ENCODE data around the gene PRXL2C. TPM values are rescaled to one million over a fixed set of nuclear protein-coding genes. Genes with fewer than 3 reads are reported as not detected.
"Not testable (repeated sequence)": the region's sequence is repeated elsewhere in the genome, so short reads cannot be mapped to it uniquely, and the experiment has no call there.

The PRXL2C gene
- total RNA-seq, 1 donor from 2014 or later: 24.5 TPM

DNA sequence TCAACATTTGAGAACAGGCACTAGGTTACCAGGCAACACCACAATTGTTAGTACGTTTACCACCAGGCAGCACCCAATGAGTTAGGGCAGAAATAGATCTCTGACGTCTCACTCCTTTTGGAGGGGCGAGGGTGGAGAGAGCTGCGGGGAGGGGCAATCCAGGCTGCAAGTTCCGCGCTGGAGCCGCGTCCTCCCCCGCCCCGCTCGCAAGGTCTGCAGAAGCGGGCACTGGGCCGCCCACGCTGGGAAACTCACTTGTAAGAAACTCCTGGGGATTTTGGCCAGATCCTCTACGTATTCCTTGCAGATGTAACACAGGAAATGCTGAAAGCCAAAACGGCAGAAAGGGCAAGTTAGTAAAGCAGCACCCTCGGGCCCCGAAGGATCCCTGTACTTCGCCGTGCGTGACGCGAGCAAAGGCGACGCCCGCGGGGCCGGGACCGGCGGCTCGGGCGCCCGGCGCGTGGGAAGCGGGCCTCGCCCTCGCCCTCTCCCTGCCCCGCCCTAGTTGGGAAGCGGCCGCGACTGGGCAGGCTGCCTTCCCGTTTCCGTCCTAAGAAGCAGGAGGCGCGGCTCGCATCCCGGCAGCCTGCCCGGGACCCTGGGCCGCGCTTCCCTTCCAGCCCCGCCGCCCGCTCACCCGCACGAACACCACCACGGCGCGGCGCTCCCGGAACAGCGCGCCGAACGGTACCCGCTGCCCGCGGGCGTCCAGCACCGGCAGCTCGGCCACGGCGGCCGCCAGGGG is 493 bp downstream of the PRXL2C start:
- intact Hi-C loops (cut with micrococcal nuclease): no loop called here
- ATAC-seq (peak; percentile 93), DNase-seq (peak; percentile 93)

DNA sequence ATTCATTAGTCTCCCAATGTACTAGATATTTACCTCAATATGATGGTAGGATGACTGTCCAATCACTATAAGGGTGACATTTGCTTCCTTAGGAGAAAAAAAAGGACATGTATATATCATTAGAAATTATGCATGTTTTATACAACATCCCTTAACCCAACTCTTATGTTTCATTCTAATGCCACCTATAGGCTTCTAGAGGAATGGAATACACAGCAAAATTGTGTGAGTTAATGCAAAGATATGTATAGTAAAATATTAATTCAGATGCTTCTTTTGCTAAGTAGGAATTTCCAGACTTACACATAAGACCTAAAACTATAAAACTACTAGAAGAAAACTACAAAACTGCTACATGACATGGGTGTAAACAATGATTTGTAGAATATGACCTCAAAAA is 3.5 kb downstream of the PRXL2C start:
- ATAC-seq: no peak
- DNase-seq: no peak
- intact Hi-C loops (cut with micrococcal nuclease): no loop called here

DNA sequence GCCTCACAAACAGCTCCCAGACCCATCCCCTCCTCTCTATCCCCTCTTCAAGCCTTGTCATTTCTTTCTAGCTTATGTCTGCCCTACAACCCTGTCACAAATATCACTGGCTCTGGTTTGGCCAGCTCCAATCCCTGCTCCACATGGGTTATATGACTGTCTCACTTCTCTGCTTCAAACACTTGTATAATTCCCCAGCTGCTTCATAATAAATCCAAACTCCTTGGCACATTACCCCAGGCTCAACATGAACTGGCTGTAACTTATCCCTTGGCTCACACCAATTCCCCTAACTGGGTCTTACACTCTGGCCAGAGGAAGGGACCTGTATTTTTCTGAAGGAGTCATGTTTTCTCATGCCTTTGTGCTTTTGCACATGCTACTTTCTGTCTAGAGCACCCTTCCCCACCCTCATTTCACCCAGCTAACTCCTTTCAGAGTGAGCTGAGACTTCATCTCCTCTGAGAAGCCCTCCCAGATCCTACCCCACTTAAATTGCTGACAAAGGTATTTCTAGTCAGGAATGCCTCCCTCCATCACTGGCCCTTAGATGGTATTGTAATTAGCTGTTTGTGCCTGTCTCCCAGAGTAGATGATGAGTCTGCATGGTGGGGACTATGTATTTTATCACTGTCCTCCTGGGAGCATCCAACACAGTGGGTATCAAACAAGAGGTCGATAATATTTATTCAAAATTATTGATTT is 5.3 kb downstream of the PRXL2C start:
- intact Hi-C loops (cut with micrococcal nuclease): no loop called here
- DNase-seq (no peak), ATAC-seq (no peak)

DNA sequence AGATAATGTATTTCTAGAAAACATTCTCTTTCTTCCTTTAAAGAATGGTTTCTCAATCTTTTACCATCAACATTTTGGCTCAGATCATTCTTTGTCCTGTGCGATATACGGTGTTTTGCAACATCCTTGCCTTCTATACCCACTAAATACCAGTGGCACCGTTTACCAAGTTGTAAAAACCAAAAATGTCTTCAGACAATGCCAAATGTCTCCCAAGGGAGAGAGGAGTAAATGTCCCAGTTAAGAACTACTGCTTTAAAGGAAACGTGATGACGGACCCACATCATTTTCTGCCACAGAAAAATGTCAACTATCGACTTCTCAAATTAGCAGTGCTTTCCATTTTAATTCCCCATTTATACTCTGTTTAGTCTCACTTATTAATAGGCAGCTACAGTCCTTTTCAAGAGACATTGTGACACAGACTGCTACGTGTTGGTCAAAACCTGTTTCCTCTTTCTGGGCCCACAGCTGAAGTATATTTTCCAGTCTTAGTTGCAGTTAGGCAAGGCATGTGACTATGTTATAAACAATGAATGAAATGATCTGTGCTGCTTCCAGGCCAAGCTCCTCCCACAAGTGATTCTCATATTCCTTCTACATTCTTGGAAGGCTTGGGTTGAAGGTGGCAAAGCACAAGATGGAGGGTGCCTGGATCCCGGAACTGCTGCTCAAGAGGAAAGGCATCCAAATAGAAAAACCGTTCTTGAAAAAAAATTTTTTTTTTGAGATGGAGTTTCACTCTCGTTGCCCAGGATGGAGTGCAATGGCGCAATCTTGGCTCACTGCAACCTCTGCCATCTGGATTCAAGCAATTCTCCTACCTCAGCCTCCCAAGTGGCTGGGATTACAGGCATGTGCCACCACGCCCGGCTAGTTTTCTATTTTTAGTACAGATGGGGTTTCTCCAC is 8.8 kb downstream of the PRXL2C start:
- intact Hi-C loops (cut with micrococcal nuclease): no loop called here
- ATAC-seq: peak; percentile 40
- DNase-seq: no peak

DNA sequence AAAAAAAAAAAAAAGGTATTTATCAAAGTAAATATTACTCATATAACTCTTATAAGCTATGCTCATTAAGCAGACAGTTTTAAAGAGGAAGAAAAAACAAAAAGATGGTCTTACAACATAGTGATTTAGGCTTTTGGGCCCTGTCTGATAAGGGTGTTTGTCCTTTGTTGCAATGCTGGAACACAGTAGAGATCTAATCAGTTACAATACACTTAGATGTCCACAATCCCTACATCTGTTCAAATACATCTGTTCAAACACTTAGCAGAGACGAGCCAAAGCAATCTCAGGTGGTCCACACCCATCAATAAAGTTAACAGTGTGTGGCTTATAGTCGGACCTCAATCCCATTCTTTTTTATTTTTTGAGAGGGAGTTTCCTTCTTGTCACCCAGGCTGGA is 11.0 kb downstream of the PRXL2C start:
- intact Hi-C loops (cut with micrococcal nuclease): no loop called here
- ATAC-seq: no peak
- DNase-seq: no peak

DNA sequence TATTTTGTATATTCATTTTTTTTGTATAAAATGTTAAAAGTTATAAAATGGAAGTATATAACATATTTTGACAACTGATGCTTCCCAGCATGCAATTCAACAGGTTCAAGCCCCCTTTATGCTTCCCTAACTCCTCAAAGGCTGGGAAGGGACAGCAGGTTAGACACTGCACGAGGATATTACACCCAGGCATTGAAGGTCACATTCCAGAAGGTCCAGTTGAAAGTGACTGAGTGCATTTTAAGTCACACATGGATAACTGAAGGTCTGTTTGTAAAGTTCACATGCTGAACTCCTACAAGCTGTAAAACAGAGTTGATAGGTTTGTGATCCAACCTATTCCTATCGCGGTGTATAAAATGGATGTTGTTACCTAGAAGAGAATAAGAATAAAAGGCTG is 13.6 kb downstream of the PRXL2C start:
- peak; percentile 64 for ATAC-seq
- intact Hi-C loops (cut with micrococcal nuclease): no loop called here
- DNase-seq: no peak

DNA sequence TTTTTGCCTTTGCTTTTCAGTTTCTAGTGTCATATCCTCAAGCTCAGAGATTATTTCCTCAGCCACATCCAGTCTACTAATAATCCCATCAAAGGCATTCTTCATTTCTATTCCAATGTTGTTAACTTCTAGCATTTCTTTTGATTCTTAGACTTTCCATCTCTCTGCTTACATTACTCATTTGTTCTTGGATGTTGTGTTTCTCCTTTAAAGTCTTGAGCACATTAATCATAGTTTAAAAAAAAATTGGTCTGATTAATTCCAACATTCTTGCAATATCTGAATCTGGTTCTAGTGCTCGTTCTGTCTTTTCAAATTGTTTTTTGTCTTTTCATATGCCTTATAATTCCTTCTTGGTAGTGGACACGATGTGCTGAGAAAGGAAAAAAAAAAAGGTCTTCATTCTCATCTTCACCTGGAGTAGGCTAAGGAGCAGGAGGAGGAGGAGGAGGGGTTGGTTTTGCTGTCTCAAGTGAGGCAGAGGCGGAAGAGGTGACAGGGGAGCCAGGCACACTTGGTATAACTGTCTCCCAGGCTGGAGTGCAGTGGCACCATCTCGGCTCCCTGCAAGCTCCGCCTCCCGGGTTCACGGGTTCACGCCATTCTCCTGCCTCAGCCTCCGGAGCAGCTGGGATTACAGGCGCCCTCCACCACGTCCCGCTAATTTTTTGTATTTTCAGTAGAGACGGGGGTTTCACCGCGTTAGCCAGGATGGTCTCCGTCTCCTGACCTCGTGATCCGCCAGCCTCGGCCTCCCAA is 16.3 kb downstream of the PRXL2C start:
- DNase-seq: no peak
- no peak for ATAC-seq
- intact Hi-C loops (cut with micrococcal nuclease): no loop called here

DNA sequence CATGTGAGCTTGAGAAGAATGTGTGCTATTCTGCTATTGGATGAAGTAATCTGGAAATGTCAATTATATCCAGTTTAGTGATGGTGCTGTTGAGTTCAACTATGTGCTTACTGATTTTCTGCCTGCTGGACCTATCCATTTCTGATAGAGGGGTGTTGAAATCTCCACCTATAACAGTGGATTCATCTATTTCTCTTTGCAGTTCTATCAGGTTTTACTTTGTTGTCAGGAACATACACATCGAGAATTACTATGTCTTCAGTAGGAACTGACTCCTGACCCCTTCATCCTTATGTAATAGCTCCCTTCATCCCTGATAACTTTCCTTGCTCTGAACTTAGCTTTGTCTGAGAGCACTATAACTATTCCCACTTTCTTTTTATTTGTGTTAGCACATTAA is 18.7 kb downstream of the PRXL2C start:
- intact Hi-C loops (cut with micrococcal nuclease): no loop called here
- no peak for DNase-seq
- no peak for ATAC-seq

DNA sequence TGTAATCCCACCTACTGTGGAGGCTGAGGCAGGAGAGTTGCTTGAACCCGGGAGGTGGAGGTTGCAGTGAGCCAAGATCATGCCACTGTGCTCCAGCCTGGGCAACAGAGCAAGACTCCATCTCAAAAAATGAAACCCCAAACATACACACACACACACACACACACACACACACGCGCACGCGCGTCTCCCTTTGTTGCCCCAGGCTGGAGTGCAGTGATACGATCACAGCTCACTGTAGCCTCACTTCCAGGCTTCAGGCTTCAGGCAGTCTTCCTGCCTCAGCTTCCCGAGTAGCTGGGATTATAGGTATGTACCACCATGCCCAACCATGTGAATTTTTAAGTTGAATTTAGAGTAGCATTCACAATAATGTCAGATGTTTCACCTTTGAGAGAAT is 21.5 kb downstream of the PRXL2C start:
- DNase-seq; intact Hi-C loops (cut with micrococcal nuclease); ATAC-seq: not testable (repeated sequence)

DNA sequence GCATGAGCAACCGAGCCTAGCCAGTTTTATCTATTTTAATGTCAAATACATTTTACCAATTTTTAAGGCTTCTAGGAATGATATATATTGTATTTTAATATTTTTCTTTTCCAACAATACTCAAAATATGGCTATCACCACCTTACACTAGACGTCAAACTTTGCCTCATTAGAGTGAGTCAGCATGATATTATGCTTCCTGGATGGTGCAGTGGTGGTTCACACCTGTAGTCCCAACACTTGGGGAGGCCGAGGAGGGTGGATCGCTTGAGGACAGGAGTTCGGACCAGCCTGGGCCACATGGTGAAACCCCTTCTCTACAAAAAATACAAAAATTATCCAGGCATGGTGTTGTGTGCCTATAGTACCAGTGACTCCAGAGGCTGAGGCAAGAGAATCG is 28.2 kb downstream of the PRXL2C start:
- DNase-seq (no peak), ATAC-seq (no peak)
- intact Hi-C loops (cut with micrococcal nuclease): no loop called here

DNA sequence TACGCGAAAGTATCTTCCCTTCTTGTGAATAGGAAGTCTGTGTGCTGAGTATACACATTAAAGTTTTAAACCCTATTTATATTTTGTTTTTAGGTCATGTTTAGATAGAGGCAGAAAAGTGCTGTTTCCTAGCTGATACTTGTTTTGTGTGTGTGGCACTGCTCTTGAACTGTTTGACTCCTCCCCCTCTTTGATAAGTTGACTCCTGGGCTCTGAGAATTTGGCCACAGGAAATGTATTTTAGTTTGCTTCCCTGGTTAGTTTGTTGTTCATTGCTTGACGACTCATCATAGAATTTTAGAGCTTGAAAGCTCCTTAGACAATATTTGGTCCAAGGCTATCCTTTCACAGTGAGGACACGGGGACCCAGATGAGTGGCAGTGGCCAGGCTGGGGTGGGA is 33.5 kb downstream of the PRXL2C start:
- no peak for DNase-seq
- no peak for ATAC-seq
- intact Hi-C loops (cut with micrococcal nuclease): no loop called here

DNA sequence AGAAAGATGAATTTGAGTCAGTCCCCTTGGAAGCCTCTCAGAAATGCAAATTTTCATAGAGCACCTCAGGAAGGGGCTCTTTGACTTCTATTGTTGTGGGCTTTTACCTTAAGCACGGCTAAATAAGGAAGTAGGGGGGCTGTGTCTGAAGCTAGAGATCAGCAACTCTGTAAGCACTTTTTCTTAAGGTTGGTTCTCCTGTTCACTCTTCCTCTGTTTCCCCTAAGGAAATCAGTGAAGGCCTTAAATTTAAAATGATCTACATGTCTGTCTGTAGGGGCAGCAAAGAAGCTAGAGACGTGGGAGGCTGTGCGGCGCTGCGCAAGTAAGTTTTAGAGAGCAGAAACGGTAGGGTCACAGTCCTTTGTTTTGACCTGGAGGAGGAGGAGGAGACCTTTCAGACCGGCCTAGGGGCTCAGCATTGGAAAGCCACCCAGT is 34.3 kb downstream of the PRXL2C start:
- DNase-seq (no peak), ATAC-seq (no peak)
- intact Hi-C loops (cut with micrococcal nuclease): no loop called here

DNA sequence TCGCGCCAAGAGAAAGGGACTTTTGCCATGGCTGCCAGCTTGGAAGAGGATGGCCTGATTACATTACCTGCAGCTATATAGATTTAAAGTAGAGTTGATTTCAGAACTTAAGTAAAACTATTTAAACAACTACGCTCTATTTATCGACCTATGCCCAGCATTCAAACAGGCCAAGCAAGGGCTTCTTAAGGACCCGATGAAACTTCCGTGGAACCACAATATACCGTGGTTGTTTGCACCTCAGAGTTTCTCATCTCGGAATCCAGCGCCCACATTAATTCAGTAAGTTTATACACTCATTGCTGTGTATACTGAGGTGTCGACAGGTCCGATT is 35.0 kb downstream of the PRXL2C start:
- DNase-seq: no peak
- intact Hi-C loops (cut with micrococcal nuclease): no loop called here
- no peak for ATAC-seq

DNA sequence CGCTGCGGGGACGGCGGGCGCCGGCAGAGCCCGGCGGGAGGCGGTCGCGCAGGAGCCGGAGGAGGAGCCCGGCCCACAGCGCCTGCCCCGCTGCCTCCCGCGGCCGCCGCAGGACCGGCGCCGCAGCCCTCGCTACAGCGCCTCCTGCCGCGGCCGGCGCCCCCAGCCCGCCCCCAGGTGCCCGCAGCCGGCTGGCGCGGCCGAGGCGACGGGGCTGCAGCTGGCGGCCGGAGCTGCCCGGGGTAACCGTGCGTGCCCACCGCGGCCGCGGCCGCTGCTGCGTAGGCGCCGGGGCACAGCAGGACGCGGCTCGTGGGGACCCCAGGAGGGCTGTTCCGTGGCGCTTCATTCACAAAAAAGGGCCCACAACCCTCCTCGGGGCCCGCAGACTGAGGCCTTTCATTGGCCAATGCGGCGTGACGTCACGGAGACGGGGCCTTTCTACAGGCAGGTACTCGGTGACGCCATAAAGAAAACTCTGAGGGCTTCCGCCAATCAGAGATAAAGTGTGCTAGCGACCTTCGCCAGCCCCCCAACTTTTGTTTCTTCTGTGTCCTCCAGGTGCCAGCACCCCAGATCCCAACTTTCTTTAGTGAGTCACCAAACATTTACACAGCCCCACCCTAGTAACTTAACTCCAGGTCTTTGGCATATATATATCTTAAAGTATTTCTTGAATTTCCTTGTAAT is 35.5 kb downstream of the PRXL2C start, which contains the start of gene CDC14B:
Gene CDC14B (minus strand): TSS at position 353 of the 690 bp plus-strand sequence. CDS start 465 bp downstream, outside the sequence.
- DNase-seq: peak; percentile 95
- intact Hi-C loops (cut with micrococcal nuclease): no loop called here
- ATAC-seq: peak; percentile 81

DNA sequence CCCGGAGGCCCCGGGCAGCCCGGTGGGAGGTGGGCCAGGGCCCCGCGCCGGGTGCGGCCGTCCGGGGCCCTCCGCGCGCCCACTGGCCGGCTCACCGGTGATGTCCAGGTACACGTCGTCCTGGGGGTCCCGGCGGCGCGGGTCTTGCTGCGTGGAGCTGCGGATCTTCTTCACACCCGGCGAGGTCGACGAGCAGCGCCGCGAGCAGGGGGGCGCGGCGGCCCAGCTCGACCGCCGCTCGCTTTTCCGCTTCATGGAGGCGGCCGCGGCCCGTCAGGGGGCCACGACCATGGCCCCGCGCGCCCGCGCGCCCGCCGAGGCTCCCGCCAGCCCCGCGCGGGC is 36.0 kb downstream of the PRXL2C start:
- DNase-seq (peak; percentile 44), ATAC-seq (peak; percentile 18)
- intact Hi-C loops (cut with micrococcal nuclease): no loop called here

DNA sequence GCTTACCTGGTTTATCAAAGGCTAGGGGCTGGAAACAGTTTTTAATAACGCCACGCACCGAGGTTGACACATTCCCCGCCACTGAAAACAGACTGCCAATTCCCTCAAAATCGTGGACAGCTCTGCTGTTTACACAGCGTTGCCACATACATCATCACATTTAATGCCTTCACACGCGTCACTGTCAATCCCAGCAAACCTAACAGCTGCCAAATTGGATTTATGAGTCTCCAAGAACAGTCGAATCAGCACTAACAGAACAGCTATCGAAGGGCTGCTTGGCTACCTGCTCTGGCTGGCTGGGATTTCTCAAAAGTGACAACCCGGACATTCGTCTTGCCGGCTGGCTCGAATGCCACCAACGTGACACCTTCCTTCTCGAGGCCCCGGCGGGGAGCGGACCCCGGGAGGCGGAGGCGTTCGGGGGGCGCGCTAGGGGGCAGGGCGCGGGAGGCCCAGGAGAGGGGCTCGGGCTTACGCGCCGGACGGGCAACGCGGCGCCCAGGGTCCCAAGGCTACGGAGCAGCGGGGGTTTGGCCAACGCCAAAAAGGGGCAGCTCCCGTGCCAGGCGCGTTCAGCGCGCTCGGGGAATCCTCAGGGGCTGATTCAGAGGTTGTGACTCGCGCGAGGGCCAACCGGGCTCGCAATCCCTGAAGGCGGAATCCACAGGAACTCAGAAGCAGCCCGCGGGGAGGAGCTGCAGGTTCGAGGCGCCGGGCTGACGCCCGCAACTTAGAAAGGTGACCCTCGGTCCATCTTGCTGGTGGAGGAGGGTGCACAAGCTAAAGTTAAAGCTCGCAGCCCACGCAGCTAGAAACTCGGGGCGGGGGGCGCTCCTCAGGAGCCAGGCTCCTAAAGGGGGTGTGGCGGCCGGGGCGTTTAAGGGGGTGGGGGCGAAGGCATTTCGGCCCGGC is 36.7 kb downstream of the PRXL2C start:
- DNase-seq (peak; percentile 65), ATAC-seq (peak; percentile 68)
- intact Hi-C loops (cut with micrococcal nuclease): no loop called here

DNA sequence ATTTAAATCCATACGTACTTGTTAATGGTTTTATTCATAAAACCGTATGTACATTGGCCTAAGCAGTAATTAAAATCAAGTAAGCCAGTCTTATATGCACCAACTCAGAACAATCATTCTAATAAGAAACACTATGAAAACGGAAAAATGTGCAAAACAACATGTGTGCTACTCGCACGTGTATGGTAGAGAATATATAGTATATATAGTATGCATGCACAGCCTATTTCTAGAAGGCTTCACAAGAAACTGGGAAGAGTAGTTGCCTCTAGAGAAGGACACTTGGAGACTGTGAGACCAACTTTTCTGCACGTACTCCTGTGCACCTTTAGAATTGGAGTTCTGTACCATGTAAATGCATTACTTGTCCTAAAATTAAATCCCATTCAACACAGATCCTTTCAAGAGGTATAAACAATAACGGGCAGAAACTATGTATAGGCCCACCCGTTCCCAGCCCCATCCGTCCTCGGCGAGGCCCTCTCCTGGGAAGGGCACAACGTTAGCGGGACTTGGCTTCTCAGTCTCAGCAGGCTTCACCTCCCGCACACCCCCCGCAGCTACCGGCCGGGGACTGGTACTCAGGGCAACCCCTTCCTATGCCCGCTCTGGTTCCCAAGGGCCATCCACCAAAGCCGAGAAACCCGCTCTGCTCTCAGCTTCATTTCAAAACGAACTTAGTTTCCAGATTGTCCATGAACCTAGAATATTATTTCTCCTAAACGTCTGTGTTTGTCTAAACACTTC is 37.5 kb downstream of the PRXL2C start:
- peak; percentile 20 for ATAC-seq
- intact Hi-C loops (cut with micrococcal nuclease): no loop called here
- DNase-seq: peak; percentile 38
